Hematopoietic multipotent progenitor cell (in vitro differentiated cells): ENCODE results near the gene GJB1. TPM values are rescaled to one million over a fixed set of nuclear protein-coding genes. Genes with fewer than 3 reads are reported as not detected.

Experiments
- DNase-seq, 3 donors: peaks; one replicate each; pipeline ENCODE4 v3.0.0-alpha.2; 2011 to 2015; ENCODE audit warnings: low read depth in 2 of 3, low spot score in 2 of 3
- total RNA-seq: library from RNA; depleted of rRNA; stranded (reverse); fragments of >200 nt; gene quantifications from one replicate; pipeline ENCODE4 v1.2.3, GENCODE V29; 2012

Gene GJB1
- total RNA-seq, 1 donor = not detected

DNA sequence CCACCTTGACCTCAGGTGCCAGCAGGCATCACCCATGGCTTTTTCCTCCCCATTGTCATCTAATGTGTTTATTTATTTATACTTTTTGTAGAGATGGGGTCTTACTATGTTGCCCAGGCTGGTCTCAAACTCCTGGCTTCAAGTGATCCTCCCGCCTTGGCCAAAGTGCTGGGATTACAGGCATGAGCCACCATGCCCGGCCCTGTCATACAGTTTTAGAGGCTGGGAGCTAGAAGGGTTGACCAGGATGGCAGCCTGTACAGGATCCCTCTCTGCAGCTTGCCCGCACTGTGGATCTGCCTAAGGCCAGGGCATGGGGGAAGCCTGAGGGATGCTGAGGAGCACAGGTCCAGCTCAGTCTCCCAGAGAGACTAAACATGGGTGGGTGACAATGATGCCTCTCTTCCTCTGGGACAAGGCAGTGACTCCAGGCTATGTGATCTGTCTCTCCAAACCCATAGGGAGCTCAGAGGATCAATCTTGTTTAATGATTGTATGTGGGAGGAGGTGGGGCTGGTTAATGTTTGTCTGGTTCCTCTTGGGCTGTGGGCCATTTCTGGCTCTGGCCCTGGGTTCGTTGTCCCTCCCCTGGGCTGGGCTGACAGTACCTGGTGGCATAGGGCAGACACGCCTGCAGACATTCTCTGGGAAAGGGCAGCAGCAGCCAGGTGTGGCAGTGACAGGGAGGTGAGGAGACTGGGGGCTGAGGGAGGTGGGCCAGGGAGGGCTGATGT, 8.3 kb upstream of the GJB1 start:
- no peak for DNase-seq

DNA sequence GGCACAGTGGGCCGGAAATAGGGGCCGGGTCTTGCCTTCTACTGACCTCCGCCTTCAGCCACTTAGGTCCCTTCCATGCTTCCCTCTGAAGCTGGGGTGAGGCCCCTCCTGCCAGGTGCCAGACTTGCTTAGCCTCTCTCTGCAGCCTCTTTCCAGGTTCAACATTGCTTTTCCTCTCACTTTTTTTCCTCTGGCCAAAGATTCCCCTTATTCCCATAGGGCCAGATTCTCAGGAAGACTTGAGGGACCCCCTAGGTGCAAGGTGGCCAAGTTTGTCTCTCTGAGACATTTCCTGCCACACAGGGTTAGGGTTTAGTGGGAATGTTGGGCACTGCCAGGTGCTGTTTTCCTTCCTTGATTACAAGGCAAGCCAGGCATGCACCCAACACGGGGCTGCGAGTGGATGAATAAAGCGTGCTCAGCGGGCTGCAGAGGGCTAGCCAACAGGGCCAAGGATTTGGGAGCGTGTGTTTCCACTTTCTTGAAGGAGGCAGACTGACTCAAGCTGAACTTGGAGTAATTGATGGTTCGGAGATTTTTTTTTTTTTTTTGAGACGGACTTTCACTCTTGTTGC, 7.6 kb upstream of the GJB1 start:
- no peak for DNase-seq

DNA sequence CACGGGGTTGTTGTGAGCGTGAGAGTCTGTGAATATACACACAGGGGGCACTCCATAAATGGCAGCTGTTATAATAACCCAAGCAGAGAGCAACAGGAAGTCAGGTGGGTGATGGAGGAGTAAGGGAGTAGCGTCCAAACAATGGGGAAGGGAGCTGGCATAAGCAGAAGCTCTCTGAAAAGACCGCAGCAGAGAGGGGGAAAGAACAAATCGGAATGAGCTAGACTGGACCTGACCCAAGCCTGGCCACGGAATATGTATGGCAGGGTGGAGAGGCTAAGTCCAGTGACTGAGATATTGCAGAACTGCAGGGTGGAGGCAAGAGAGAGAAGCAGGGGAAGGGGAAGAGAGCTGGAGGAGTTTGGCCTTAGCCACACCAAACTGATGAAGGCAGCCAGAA, 6.5 kb upstream of the GJB1 start:
- DNase-seq = no peak

DNA sequence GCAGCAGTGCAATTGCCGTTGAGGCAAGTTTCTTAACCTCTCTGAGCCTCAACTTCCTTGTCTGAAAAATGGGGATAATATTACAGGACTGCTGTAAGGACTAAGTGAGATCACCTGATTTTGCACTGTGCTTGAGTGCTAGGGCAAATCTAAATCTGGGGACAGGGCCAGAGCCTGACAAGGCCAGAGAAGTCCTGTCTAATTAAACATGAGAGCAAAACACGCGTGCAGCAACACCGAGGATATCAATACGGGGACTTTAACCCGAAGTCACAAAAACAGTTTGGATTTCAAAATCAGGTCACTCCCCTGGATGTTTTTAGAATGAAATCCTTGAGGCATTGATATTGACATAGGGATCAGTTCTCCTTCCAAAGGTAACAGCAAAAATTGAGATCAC, 5.7 kb upstream of the GJB1 start:
- DNase-seq = no peak

DNA sequence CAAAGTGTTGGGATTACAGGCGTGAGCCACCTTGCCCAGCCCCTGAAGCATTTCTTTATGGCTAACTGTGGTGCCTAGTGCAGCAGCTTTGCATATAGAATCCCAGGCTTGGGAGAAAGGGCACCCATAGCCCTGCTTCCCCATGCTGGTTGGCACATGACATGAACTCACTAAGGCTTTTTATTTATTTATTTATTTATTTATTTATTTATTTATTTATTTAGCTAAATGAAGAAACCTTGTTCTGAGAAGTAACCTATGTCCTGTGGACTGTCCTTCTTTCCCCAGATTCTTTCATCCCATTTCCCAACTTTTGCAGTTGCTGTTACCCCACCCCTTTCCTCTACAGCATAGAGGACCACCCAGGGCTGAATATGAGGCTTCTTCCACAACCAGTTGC, 1.9 kb upstream of the GJB1 start:
- DNase-seq = no peak

DNA sequence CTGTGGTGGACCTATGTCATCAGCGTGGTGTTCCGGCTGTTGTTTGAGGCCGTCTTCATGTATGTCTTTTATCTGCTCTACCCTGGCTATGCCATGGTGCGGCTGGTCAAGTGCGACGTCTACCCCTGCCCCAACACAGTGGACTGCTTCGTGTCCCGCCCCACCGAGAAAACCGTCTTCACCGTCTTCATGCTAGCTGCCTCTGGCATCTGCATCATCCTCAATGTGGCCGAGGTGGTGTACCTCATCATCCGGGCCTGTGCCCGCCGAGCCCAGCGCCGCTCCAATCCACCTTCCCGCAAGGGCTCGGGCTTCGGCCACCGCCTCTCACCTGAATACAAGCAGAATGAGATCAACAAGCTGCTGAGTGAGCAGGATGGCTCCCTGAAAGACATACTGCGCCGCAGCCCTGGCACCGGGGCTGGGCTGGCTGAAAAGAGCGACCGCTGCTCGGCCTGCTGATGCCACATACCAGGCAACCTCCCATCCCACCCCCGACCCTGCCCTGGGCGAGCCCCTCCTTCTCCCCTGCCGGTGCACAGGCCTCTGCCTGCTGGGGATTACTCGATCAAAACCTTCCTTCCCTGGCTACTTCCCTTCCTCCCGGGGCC, 1.2 kb downstream of the GJB1 start:
- no peak for DNase-seq

DNA sequence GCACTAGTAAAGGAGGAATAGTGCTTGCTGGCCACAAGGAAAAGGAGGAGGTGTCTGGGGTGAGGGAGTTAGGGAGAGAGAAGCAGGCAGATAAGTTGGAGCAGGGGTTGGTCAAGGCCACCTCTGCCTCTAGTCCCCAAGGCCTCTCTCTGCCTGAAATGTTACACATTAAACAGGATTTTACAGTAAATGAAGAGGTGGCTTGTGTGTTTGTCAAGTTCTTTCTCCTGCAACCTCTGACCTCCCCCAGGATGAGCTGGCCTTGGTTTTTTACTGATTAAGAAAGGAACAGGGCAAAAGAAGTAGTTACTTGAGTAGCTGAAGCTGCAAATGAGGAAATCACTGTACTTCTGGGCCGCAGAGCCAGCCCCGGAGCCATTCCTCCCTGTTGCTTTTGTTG, 2.0 kb downstream of the GJB1 start:
- DNase-seq = no peak

DNA sequence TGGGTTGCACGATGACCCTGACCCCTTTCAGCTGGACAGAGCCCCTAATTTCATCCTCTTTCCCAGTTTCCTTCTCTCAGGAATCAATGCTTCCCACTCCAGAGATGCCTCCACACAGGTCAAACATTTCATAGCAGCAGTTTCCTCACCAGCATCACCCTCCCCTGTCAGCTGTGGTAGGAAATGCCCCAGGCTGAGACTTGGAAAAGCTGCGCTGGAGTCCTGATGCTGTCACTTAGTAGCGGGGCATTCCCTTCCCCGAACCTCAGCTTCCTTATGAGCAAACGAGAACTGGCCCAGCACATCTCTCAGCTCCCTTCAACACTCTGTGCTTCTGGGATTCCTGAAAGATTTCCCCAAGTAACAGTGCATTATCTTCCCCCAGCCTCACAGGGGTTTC, 2.7 kb downstream of the GJB1 start:
- no peak for DNase-seq

DNA sequence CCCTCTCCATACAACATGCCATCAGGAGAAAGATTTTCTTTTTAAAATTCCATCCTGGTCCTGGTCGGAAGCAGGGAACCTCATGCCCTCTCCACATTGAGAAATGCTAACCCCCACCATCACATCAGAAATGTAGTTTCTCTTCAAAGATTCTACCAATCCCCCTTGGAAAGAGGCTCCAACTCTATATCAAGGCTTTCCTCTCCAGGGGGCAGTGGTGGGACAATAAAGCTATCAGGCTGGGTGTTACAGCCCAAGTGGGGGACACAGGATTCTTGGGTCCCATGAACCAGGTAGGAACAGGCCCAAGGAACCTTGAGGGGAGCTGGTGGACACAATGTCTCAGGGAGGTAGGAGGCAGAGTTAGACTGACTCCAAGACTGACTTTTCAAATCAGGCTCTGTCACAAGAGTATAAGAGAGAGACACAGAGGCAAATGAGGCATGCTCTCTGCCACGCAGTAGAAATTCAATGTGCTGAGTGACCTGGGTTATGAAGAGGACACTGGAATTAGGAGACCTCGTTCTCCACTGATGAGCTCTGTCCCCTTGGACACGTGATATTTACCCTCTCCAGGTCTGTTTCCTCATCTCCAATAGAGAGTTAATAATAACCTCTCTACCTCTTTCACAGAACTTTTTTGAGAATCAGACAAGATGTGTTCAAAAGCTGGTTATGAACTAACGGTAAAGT, 4.5 kb downstream of the GJB1 start:
- peak in 1 of 3 donors; percentile 36 for DNase-seq

DNA sequence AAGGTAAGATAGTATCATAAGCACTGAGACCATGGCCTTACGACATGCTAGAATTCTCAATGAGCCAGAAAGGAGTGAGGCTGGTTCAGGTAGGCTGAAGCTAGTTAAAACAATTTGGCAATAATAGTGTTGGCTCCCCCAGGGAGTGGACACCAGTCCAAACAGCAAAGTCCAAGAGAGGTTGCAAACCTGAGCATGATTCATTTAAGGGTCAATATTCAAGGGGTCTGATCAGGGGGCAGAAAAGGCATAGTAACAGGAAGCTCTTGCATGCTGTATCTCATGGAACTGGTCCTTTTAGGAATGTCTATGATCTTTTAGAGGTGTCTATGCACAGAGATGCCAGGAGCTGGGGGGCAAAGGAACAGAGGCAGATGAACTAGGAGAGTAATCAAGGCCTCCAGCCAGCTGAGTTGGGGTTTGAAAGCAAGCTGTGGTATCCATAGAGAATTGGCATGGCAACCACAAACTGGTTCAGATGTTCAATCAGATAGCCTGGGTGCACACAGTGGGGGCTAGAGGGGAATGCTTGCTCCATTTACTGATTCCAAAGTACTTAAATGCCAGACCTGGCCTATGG, 5.1 kb downstream of the GJB1 start:
- no peak for DNase-seq

DNA sequence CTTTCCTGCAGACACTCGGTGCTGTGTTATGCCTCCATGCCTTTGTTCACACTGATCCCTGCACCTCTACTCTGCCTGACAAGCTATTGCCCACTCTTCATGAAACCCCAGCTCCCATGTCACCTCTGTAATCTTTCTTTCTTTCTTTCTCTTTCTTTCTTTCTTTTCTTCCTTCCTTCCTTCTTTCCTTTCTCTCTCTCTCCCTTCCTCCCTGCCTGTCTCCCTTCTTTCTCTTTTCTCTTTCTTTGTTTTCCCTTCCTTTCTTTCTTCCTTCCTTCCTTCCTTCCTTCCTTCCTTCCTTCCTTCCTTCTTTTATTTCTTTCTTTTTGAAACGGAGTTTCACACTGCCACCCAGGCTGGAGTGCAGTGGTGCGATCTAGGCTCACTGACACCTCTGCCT, 12.5 kb downstream of the GJB1 start:
- DNase-seq = no peak

DNA sequence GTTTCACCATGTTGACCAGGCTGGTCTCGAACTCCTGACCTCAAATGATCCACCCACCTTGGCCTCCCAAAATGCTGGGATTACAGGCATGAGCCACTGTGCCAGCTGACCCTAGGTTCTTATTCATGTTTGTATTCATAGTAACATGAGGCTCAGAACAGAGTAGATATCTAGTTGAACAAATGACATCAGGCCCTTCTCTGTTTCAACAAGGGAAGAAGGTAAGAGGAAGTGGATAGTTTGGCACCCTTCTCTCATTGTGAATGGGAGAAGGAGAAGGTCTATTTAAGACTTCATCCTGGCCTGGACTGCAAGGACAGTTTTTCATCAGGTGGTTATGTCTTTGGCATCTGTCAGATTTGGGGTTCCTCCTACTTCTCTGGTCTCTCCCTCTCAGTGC, 13.8 kb downstream of the GJB1 start:
- DNase-seq = no peak

DNA sequence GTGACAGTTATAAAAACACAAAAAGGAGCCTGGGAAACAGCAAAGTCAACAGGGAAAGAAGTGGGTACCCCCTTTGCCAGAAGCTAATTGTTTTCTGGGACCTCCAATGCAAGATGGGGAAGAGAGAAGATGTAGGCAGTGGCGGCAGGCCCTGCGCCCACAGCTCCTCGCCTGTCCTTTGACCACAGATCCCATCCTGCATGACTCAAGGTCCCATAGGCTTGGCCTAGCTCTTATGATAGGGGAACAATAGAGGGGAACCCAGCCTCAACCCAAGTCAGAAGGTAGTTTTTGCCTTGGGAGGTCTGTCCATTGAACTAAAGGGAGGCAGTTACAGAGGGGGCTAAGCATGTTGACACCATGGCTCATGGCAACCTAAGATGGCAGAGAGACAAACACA, 16.8 kb downstream of the GJB1 start:
- no peak for DNase-seq

DNA sequence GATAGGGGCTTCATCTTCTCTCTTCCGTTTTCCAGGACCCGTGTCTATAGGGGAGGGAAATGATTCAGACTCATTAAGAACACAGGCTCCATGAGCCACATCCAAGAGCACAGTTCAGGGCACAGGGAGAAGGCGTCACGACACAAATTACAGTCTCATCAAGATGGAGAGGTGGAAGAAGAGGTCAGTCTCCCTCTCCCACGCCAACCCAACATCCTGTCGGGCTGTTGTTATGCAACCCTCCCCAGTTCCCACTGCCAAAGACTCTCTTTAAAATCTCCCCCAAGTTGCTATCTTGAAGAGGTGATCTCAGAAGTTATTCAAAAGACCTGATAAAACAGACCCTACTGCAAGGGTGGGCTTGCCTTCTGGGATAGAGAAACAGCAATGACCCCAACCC, 18.3 kb downstream of the GJB1 start:
- no peak for DNase-seq

DNA sequence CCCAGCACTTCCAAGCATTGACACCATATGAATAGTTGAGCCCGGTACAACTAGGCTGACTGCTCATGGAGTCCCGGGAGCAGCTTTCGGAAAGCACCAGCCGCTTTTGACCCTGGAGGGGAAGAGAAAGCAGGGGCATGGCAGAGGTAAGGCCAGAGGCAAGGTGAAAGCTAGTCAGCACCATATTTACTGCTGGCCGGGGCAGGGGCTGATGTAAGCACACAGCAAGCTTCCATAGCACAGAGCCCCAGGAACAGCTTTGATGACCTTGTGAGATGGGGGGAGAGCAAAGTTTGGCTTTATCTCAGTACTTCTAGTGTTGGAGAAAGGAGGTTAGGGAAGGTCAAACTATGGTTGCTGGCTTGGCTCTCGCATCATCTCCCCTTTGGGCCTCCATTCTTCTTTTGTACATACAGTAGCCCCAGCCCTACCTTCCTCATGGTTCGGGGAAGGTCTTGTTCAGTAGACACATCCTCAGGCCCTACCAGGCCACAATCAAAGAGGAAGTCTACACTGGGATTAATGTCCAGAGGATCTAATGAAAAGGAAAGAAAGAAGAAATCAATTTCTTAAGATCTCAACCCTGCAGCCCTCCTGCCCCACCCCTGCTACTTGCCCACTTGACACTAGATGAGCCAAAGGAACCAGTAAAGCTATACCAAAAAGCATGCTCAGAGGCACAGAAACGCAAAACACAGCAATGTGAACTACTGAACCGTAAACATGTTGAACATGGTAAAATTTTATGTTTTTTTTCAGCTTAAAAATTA, 21.5 kb downstream of the GJB1 start:
- DNase-seq = no peak

DNA sequence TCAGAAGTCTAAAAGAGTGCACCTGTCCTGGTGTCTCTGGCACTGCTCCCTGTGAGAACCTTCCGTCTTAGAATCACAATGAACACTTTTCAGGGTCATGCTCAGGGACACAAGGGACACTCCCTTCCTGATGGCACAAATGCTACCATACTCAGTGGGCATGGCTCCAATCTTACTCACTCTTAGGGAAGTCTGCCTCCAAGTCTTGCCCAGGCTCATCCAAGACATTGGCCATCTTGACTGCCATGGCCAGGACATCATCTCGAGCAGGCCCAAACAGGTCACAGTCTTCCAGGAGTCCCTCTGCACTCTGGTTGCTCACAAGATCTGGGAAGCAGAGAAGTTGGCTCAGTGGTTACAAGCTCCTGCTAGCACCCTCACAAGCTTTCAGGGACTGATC, 22.1 kb downstream of the GJB1 start:
- DNase-seq = no peak

DNA sequence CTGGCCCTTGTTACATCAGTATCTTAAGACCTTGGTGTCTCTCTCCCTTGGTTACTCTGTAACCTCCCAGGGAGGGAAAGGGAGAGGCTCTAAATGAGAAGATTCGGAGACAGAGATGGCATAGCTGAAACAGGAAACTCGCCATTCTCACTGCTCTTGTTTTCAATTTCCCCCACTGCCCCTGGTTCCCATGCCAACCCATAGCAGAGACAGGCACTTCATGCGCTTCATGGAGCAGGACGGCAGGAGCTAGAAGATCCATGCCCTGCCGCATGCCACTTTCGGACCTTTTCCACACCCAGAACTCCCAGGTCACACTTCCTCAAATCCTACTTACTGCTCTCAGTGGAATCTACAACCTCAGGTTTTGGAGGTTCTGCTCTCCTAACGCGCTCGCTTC, 27.8 kb downstream of the GJB1 start:
- no peak for DNase-seq

DNA sequence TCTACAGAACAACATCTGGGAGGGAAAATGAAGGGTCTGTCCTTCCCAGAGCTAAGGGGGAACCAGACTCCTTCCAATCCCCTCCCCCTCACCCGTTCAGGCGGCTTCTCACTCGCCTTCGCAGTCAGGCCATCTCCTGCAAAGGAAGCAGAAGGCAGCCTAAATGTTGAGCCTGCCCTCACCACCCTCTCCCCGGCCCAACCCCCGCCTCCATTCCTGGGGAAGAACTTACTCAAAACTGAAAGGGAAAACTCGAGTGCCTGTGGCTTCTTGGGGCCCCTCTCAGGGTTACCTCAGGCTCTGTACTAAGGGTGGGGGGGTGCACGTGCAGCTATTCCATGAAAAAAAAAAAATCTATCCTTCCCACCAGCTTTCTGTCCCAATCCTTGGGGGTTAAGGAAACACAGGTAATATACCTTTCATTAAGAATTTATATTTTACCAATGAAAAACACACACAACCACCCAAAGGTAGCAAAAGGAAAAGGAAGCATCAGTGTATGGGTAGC, 28.5 kb downstream of the GJB1 start:
- peak in 1 of 3 donors; percentile 40 for DNase-seq

DNA sequence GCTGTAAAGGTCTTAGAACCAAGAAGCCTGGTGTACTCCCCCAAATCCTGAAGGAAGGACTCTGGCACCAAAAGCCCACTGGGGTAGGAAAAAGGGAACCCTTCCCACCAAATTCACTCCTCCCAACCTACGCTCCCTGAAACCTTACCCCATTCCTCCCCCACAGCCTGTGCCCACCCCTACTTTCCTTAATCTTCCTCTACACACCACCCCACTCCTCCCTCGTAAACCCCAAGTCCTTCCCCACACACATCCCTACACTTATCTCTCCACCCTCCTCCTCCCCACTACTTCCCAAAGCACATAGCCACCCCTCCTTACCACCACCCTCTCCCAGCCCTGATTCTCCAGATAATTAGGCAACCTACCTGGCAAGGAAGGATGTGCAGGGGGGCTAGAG, 29.2 kb downstream of the GJB1 start:
- DNase-seq = no peak

DNA sequence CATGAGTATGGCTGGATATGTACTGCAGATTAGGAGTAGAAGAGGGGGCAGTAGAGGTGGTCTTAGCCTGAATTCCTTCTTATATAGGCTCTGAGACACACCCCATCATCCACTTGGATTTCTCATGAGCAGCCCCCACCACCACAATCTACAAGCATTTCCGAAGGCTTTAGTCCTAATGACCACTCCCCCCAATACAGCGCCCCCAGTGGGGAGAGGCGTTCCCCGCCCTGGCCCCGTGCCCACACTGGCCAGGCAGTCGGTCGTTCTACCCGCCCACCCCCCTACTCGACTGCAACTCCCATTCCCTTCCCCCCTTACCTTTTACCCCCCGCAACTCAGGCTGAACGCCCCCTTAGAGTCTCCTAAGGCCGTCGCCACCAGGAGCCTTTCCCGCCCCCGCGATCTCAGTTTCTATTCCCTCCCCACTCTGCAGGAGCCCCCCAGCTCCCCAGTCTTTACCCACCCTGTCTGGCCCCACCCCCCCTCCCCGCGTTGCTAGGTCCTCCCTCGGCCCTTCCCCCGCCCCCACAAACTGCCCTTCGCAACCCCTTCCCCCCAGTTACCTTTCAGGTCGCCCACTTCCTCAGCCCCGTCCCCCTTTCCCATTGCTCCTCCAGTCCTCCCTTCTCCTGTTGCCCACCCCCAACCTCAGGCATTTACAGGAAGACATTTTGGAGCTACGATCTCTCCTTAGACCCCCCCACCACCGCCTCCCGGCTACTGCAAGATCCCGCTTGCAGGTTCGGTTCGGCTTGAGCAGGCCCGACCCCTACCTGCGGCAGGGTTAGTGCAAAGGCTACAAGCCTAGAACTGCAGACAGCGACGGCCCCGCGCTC, 30.4 kb downstream of the GJB1 start:
- DNase-seq = peak in 1 of 3 donors; percentile 58
